Osteoblast (primary cell): ENCODE data around the gene PSMB7. TPM values are rescaled to one million over a fixed set of nuclear protein-coding genes. Genes with fewer than 3 reads are reported as not detected.
A peak's percentile ranks its signal among the peaks of the same experiment; 100 is the strongest.

Experiments used
- DNase-seq: peaks from one replicate; pipeline ENCODE4 v3.0.0; 2011; ENCODE audit warnings: low spot score, mixed read lengths; ENCODE audit not compliant: insufficient read length; ENCODE audit errors: missing footprints
- H2AFZ ChIP-seq: 2 replicates; pipeline ENCODE4 v1.6.0; 2011; ENCODE audit warnings: mild to moderate bottlenecking, low read length
- H3K27ac ChIP-seq: 2 replicates; pipeline ENCODE4 v1.5.1; 2011; ENCODE audit warnings: mild to moderate bottlenecking, low read depth, low read length, moderate library complexity
- H3K27me3 ChIP-seq: 2 replicates; pipeline ENCODE4 v1.6.0; 2012; ENCODE audit warnings: mild to moderate bottlenecking, control low read depth, inconsistent platforms, low read length, moderate library complexity; ENCODE audit not compliant: insufficient read depth
- H3K36me3 ChIP-seq: 2 replicates; pipeline ENCODE4 v1.5.1; 2011; ENCODE audit warnings: mild to moderate bottlenecking, low read length, control low read depth, moderate library complexity; ENCODE audit not compliant: insufficient read depth
- H3K4me1 ChIP-seq: 2 replicates; pipeline ENCODE4 v1.5.1; 2011; ENCODE audit warnings: mild to moderate bottlenecking, low read length, control low read depth, moderate library complexity; ENCODE audit not compliant: insufficient read depth
- H3K4me2 ChIP-seq: 2 replicates; pipeline ENCODE4 v1.6.0; 2011; ENCODE audit warnings: mild to moderate bottlenecking, low read length; ENCODE audit not compliant: insufficient read depth
- H3K4me3 ChIP-seq: fragments of 200-600 bp; sonication (generic); 3 replicates; pipeline ENCODE4 v1.5.1; 2012; ENCODE audit warnings: mild to moderate bottlenecking, low read length, inconsistent platforms; ENCODE audit not compliant: insufficient read depth
- H3K79me2 ChIP-seq: 2 replicates; pipeline ENCODE4 v1.6.0; 2012; ENCODE audit warnings: mild to moderate bottlenecking, low read length, control low read depth, inconsistent platforms; ENCODE audit not compliant: insufficient read depth
- H3K9me3 ChIP-seq: 2 replicates; pipeline ENCODE4 v1.5.1; 2011; ENCODE audit warnings: low read depth, low read length, control low read depth
- H4K20me1 ChIP-seq: 2 replicates; pipeline ENCODE4 v1.6.0; 2012; ENCODE audit warnings: mild to moderate bottlenecking, low read length, control low read depth; ENCODE audit not compliant: insufficient read depth
- total RNA-seq: library from RNA; depleted of rRNA; stranded (reverse); fragments of >200 nt; gene quantifications from 2 replicates; pipeline ENCODE4 v1.2.3, GENCODE V29; 2012
- TF ChIP-seq, protein P1 (sequence below): IDR thresholded peaks from 2 replicates; pipeline ENCODE4 v1.5.1; 2011; ENCODE audit warnings: mild to moderate bottlenecking, low read depth, low read length, moderate library complexity; ENCODE audit errors: extremely low read depth

PSMB7 gene
- total RNA-seq, 1 donor: 136 TPM

DNA sequence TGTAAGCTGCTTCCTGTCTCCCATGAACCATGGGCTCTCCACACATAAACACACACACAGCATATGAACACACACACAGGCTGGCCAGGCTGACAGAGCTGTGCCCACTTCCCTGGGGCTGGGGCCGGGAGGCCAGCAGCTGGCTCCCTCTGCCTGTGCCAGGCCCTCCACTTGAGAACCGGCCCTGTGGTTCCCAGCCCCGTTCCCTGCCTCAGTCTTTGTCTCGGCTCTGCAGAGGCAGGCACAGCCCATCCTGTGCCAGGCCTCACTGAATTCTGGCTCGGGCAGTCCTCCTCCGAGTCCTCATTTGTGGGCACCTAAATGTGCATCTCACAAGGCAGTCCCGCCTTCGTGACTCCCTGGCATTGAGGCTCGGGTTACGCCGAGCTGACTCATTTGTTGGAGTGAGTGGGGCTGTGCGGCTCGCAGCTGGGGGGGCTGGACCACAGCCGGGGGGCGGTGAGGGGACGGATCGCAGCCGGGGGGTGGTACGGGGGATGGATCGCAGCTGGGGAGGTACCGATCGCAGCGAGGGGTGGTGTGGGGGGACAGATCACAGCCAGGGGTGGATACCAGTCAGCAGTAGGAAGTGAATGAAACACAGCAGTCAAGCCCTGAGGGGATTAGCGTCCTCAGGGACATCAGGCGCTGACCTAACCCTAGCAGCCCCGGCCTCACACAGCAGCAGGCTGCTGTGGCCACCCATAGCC, 72.3 kb downstream of the PSMB7 start:
- peaks cover 37% of the 10 kb centered on the region for H4K20me1 ChIP-seq
- no peaks in the 10 kb centered on the region for H3K27me3 ChIP-seq
- peaks cover 84% of the 10 kb centered on the region for H3K36me3 ChIP-seq
- peak; percentile 99 for DNase-seq
- TF ChIP-seq, protein P1, sequence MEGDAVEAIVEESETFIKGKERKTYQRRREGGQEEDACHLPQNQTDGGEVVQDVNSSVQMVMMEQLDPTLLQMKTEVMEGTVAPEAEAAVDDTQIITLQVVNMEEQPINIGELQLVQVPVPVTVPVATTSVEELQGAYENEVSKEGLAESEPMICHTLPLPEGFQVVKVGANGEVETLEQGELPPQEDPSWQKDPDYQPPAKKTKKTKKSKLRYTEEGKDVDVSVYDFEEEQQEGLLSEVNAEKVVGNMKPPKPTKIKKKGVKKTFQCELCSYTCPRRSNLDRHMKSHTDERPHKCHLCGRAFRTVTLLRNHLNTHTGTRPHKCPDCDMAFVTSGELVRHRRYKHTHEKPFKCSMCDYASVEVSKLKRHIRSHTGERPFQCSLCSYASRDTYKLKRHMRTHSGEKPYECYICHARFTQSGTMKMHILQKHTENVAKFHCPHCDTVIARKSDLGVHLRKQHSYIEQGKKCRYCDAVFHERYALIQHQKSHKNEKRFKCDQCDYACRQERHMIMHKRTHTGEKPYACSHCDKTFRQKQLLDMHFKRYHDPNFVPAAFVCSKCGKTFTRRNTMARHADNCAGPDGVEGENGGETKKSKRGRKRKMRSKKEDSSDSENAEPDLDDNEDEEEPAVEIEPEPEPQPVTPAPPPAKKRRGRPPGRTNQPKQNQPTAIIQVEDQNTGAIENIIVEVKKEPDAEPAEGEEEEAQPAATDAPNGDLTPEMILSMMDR: no peak
- H3K9me3 ChIP-seq: no peaks in the 10 kb centered on the region
- peak overlapping the region; percentile 81 for H3K27ac ChIP-seq
- H3K4me1 ChIP-seq: peaks cover 22% of the 10 kb centered on the region
- H2AFZ ChIP-seq: no peak overlapping the region
- H3K79me2 ChIP-seq: peaks cover 35% of the 10 kb centered on the region
- H3K4me3 ChIP-seq: peak overlapping the region; percentile 12
- H3K4me2 ChIP-seq: peak overlapping the region; percentile 40

DNA sequence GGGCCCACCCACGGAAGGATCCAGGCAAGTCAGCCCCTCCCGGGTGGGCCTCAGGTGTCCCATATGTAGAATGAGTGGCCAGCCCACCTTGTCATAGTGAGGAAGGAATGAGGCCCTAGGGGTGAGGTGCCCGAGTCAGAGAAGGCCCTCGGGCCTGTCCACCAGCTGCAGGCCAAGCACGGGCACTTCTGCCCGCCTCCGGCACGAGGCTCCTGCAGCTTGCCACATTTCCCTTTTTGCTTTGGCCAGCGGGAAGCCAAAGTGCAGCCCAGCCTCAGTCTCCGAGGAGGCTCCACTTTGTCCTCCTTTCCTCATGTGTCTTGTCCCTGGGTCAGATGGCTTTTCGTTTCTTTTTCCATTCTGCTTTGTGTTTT, 72.9 kb downstream of the PSMB7 start:
- Histone ChIP-seq H3K4me3 (no peak overlapping the region), H3K79me2 (peaks cover 39% of the 10 kb centered on the region), H3K36me3 (peaks cover 84% of the 10 kb centered on the region), H4K20me1 (peaks cover 36% of the 10 kb centered on the region), H2AFZ (no peak overlapping the region), H3K4me1 (peaks cover 22% of the 10 kb centered on the region), H3K4me2 (peak overlapping the region; percentile 40), H3K27me3 (no peaks in the 10 kb centered on the region), H3K27ac (peak overlapping the region; percentile 81), H3K9me3 (no peaks in the 10 kb centered on the region)
- TF ChIP-seq, protein P1: no peak
- no peak for DNase-seq

DNA sequence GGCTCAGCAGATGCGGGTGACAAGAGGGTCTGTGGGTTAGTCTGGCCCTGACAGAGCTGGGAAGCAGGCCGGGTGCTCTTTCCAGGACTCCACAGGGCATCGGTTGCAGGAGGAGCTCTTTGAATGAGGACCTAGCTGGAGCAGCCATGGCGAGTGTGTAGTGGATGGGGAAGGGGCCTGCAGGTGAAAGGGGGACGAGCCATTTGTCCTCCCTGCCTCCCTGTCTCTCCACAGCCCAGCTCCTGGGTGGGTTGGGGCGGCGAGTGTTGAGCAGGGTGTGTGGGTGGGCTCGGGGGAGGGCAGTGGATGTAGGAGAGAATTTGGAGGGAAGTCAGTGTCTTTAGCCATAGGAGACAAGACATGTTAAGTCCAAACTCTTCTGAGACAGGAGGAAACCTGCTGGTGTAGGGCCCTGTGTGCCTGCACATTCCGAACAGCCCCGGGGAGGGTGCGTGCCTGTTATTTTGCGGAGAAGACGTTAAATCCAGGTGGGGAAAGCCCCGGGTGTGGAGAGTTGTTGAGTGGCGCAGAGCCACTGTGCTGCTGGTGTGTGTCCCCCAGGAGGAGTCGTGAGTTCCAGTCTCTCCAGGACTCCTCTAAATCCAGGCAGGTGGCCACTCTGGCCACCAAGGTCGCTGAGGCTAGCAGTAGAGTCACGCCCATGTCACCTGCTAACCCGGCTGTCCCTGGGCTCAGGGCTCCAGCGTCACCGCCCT, 73.6 kb downstream of the PSMB7 start:
- Histone ChIP-seq H3K27ac (peak overlapping the region; percentile 81), H3K9me3 (no peaks in the 10 kb centered on the region), H3K79me2 (peaks cover 39% of the 10 kb centered on the region), H2AFZ (no peak overlapping the region), H3K27me3 (no peaks in the 10 kb centered on the region), H3K36me3 (peaks cover 82% of the 10 kb centered on the region), H3K4me3 (no peak overlapping the region), H4K20me1 (peaks cover 35% of the 10 kb centered on the region), H3K4me1 (peaks cover 22% of the 10 kb centered on the region), H3K4me2 (no peak overlapping the region)
- TF ChIP-seq, protein P1: no peak
- peak; percentile 65 for DNase-seq
